NCI-H2081 treated with DMSO at 0.1 percent for 48 hours (cell line): ENCODE results near the gene C1orf185.
A peak's percentile ranks its signal among the peaks of the same experiment; 100 is the strongest.
"Not testable (repeated sequence)": the region's sequence is repeated elsewhere in the genome, so short reads cannot be mapped to it uniquely, and the experiment has no call there.

Experiments used
- DNase-seq: peaks from one replicate; lab custom pipeline; 2025; lab: John Stamatoyannopoulos, UW

Gene C1orf185

GRCh38 chr1:51137696-51138095 is 35.7 kb downstream of the C1orf185 start:
- DNase-seq, result not testable (repeated sequence)

- no peak for DNase-seq
Measured at GRCh38 chr1:51139474-51139873, 37.4 kb downstream of the C1orf185 start.

- DNase-seq, result no peak
Measured at GRCh38 chr1:51147394-51147793, 45.4 kb downstream of the C1orf185 start.

GRCh38 chr1:51154776-51155175 is 52.7 kb downstream of the C1orf185 start:
- DNase-seq, result no peak

- no peak for DNase-seq
Measured at GRCh38 chr1:51156752-51157151, 54.7 kb downstream of the C1orf185 start.

GRCh38 chr1:51157395-51157794 is 55.4 kb downstream of the C1orf185 start:
- DNase-seq, result no peak

- DNase-seq, result no peak
Measured at GRCh38 chr1:51158263-51158662, 56.2 kb downstream of the C1orf185 start.

GRCh38 chr1:51162560-51162959 is 60.5 kb downstream of the C1orf185 start:
- not testable (repeated sequence) for DNase-seq

GRCh38 chr1:51165540-51165939 is 63.5 kb downstream of the C1orf185 start:
- no peak for DNase-seq

GRCh38 chr1:51168266-51168845 is 66.3 kb downstream of the C1orf185 start:
- DNase-seq, result no peak

GRCh38 chr1:51168936-51169335 is 66.9 kb downstream of the C1orf185 start:
- no peak for DNase-seq

GRCh38 chr1:51170342-51170741 is 68.3 kb downstream of the C1orf185 start:
- DNase-seq, result no peak

- no peak for DNase-seq
Measured at GRCh38 chr1:51172811-51173210, 70.8 kb downstream of the C1orf185 start.

GRCh38 chr1:51175278-51175677 is 73.2 kb downstream of the C1orf185 start:
- no peak for DNase-seq

- not testable (repeated sequence) for DNase-seq
Measured at GRCh38 chr1:51177988-51178387, 76.0 kb downstream of the C1orf185 start.

GRCh38 chr1:51188230-51188629 is 86.2 kb downstream of the C1orf185 start:
- no peak for DNase-seq

- DNase-seq, result peak; percentile 73
Measured at GRCh38 chr1:51189421-51190073, 87.5 kb downstream of the C1orf185 start.

GRCh38 chr1:51190961-51191360 is 88.9 kb downstream of the C1orf185 start:
- DNase-seq, result no peak

GRCh38 chr1:51192213-51192843 is 90.3 kb downstream of the C1orf185 start:
- DNase-seq, result no peak

- DNase-seq, result no peak
Measured at GRCh38 chr1:51193564-51193963, 91.5 kb downstream of the C1orf185 start.
